Femur (tissue), 1 donor: ENCODE data around the gene GPA33.
A peak's percentile ranks its signal among the peaks of the same experiment; 100 is the strongest.

Experiments
- DNase-seq: peaks from one replicate; pipeline ENCODE4 v3.0.0-alpha.2; 2017

The GPA33 gene

DNA sequence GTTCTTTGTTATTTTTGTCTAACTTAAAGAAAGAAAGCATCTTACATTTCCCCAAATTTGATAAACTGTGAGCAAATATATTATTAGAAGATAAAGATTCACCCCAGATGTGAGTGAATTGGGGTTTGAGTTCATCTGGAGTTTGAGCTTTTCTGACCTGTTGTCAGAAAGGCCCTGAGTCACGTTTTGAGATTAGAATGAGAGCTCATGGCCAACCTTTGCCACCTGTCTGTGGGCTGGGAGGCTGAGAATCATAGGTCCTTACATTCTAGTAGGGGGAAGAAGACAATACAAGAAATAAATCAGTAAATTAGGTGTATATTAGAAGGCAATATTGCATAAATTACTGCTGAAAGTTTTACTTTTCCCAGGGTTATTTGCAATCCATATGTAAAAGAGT lies 26.0 kb upstream of the GPA33 start:
- no peak for DNase-seq

DNA sequence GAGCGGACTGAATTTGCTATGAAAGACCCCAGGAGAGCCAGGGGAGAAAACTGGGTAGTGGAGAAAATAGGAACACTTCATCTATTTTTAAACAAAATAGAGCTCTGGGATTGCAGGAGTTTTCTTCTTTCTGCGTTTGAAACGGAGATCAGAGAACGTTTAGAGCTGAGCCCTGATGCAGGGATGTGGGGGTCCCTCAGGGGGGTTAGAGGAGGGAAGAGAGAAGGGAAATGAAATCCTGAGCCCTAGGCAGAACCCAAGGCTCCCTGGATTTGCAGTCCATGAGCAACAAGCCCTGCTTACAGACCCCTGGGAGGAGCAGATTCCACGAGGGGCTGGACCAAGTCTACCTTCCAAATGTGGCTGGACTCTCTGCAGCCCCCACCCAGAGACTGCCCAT lies 25.5 kb upstream of the GPA33 start:
- DNase-seq, result no peak

DNA sequence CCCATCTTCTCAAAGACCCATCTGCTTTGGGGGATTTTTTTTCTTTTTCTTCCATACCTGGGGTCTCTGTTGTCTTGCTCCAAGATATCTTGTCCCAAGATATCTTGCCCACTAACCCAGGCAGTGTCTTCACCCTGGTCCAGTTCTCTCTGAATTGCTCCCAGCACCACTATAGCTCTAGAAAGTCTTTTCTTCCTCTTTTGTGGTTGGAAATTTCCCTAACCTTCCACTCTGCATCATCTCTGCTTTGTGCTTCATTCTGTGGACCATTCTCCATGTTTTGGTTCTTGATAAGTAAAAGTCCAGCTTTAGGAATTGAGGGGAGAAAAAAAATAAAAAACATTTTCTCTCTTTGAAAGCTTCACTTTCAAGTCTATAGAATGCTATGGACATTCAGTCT lies 24.5 kb upstream of the GPA33 start:
- DNase-seq, result no peak

DNA sequence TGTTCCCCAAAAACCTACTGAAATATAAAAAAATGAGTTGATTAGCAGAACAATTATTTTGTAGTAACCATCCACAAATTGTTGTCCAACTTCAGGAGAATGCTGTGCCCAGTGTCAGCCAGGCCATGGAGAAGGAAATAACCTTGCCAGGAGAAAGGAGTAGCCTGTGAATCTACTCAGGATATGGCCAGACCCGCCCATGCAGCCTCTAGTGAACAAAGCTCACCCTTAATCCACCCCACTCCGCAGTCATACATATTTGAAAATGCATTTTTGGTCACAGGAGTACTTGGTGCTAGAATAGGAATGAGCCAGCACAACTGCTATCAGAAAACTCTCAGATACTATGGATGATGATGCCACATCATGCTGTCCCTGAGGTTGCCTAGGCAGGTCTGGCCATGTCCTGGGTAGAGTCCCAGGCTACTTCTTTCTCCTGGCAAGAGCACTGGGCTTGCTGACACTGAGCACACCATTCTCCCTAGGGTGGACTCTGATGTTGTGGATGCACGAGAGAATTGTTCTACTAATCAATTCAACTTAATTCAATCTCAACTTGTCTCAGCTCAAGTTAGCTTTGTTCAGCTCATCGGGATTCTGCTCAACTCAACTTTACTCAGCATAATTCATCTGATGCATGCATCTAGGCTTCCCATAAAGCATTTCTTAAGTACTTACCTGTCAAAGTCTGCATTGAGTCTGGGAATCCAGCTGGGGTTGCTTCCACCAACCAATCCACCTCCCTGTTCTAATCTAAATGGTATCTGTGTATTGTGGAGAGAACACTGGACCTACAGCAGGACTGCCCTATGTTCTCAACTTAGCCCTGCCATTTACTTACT lies 21.9 kb upstream of the GPA33 start:
- DNase-seq, result no peak

DNA sequence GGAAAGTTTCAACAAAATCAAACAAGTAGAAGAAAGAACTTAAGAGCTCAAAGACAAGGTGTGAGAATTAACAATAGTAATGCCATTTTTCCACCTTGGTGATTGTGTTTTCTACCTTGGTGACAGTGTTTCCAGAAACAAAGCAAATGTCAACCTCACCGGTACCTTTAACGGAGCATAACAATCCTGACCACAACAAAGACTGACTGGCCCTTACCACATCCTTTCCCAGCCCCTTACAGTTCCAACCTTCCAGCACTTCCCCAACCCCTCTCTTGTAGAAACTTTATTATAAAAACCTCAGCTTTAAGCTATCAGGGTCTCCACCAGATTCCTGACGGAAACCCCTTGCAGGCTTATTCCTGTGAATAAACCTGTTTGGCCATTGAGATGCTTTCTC lies 20.4 kb upstream of the GPA33 start:
- no peak for DNase-seq

DNA sequence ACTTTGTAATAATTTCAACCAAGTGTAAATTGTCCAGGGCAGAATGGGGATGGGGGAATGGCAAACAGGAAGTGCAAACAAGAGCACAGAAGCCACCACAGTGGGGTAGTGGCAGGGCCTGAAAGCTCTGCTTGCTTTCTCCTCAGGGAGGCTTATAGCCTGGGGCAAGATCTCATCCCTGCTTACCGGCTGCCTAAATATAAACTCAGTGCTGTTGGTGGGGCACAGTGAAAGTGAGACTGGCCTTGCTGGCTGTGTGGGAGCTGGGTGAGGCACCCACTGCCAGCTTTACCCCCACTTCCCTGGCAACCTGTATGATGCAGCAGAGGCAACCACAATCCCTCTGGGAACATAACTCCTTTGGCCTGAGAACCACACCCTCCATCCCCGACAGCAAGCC lies 18.9 kb upstream of the GPA33 start:
- no peak for DNase-seq

DNA sequence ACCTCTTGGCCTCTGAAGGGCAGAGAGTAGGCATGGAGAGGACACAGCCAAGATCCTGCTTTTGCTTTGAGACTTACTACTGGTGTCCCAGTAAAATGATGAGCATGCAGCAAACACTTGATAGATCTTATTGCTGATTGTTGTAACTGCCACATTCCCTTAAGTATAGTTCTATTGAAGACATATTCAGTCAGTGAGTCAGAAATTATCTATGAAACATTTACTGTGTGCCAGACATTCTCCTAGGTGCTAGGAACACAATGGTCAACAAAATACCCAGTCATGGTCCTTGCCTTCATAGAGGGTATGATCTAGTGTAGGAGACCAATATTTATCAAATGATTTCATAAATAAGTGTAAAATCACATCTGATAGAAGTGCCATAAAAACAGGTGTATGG lies 17.3 kb upstream of the GPA33 start:
- DNase-seq, result no peak

DNA sequence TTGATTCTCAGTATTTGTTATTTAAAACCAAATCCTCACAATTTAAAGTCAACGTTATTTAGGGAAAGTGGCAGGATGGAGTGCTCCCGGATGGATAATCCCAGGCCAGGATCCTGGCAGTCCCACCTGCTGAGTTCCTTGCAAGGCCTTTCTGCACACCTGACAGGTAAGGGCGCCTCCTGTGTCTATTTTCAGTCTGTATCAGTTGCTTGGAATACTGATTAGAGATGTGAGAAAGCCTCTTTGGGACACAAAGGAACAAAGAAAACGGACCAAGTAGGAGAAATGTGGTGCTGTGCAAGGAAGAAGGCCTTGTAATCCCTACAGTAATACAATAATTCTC lies 15.9 kb upstream of the GPA33 start:
- DNase-seq, result no peak

DNA sequence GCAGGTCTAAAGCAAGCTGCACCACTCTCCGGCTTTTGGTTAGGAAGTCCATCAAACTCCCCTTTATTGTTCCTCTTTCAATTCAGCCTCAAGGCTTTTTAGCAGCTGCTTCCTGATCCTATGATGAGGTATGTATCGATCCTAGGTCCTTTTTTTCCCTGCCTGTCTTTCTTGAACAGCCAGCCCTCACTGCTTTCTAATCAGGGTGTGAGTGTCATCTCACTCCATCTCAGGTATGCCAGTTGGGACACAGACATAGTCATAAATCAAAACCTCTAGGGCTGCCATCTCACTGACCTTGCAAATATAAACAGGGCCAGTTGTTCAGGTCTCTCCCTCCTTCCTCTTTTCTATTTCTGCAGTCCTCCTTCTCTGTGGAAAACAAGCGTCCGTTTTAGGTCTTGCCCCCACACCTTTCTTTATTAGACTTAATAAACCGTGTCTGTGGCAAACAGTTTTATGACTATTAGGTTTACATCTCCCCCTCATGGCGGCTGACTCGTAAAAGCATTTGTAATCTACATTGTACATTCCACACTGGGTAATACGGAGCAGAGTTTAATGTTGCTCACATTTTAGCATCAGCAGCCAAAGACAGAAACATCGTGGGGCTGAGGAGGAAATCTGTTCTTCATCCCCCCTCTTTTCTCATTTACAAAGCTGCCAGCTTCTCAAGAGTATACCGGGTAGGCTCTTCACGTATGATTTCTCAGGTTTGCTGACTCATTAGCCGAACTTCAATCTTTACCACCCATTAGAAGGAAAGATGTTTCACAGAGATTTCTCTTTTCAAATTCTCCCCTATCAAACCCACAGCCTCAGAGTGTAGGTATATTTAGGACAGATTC lies 15.3 kb upstream of the GPA33 start:
- no peak for DNase-seq

DNA sequence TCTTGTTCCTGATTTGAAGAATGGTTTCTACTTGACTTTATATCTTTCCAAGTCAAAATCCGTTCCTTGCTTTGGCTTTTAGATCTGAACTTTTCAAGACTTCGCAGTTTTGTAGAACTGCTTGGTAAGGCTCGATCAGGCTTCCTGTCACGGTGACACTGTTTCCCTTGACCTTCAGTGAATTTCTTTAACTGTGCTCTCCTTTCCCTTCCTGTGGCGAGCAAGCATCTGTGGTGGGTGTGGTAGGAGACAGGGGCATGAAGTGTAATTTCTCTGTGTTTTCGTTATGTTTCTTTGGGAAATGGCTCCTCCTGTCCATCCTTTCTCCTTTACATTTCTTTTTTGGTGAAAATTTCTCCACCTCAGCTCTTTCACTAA lies 14.1 kb upstream of the GPA33 start:
- DNase-seq, result no peak

DNA sequence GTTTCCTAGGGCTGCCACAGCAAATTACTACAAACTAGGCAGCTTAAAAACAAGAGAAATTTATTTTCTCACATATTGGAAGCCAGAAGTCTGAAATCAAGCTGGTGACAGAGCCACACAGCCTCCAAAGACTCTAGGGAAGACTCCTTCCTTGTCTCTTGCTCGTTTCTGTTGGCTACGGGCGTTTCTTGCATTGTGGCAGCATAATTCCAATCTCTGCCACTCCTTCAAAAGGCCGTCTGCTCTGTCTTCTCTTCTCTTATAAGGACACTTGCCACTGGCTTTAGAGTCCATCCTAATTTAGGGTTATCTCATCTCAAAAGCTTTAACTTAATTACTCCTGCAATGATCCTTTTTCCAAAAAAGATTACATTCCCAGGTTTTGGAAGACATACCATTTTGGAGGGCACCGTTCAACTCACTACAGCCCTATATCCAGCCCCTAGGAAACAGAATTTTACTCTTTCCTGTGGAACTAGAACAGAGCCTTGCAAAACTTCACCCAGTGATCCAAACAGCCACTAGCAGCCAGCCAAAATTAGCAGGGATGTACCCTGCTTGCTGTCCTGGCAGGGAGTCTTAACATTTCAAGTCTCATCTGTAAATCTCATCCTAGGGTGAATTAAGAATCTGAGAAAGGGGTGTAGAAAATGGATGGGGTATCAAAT lies 12.9 kb upstream of the GPA33 start:
- no peak for DNase-seq

DNA sequence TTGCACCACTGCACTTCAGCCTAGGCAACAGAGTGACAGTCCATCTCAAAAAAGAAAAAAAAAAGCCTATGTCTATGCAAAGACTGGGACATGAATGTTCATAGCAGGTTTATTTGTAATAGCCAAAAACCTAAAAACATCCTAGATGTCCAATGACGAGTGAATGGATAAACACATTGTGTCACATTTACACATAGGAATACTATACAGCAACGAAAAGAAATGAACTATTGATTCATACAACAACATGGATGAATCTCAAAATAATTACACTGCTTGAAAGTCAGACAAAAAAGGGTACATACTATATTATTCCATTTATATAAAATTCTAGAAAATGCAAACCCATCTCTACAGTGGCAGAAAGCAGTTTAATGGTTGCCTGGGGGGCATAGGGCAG lies 11.6 kb upstream of the GPA33 start:
- no peak for DNase-seq

DNA sequence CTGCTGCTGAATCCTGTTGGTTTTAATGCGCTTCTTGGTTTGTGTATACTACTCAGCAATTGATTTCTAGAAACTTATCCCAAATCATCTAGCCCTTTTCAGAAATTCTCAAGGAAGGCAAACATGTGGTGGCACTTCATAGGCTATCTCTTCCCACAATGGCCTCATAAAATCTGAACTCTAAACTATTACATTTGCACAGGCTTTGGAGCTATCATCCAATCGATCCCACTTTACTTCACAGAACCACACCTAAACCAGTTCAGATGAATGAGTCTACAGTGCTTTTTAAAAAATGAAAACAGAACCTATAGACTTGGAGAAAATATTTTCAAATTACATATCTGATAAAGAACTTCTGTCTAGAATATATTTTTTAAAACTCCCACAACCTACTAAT lies 10.6 kb upstream of the GPA33 start:
- no peak for DNase-seq

DNA sequence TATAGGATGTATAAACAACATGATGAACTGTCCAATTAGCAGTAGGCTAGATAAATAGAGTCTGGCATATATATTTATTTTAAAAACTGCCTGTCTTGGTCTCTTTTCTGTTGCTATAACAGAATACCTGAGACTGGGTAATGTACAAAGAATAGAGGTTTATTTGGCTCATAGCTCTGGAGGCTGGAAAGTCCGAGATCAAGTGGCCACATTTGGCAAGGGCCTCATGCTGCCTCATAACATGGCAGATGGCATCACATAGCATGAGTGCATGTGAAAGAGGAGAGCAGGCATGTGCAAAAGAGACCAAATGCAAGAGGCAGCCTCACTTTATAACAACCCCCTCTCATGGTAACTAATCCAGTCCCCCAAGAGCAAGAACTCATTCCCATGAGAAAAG lies 9.7 kb upstream of the GPA33 start:
- no peak for DNase-seq

DNA sequence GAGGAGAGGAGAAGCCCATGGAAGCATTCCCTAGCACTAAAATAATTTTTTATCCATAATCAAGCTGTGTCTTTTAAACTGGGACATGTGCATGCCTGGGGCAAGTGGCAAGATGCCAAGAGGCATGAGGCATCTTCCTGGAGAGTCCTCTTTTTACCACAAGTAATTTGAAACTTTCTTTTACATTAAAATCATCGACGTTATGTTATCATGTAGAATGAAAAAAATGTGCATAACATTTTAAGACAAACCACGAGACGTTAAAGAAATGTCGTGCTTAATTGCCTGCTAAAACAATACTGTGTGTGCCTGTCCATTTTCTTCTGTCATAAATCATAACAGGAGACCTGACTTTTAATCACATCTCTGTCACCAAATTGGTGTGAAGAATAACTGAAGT lies 5.2 kb upstream of the GPA33 start:
- DNase-seq, result no peak

DNA sequence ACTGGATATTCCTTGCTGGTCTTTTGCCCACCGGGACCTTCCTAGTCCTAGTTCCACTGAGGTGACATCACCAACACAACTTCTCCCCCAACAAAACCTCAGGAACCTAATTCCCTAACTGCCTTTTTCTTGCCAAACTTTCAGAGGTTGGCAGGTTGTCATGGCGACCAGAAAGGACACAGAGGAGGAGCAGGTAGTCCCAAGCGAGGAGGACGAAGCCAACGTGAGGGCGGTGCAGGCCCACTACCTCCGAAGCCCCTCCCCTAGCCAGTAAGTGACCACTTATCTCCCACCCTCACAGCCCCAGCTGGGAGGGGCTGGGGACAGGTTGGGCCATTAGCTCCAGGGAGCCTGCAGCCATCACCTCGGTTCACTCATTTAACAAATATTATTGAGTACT lies 4.5 kb upstream of the GPA33 start:
- no peak for DNase-seq

DNA sequence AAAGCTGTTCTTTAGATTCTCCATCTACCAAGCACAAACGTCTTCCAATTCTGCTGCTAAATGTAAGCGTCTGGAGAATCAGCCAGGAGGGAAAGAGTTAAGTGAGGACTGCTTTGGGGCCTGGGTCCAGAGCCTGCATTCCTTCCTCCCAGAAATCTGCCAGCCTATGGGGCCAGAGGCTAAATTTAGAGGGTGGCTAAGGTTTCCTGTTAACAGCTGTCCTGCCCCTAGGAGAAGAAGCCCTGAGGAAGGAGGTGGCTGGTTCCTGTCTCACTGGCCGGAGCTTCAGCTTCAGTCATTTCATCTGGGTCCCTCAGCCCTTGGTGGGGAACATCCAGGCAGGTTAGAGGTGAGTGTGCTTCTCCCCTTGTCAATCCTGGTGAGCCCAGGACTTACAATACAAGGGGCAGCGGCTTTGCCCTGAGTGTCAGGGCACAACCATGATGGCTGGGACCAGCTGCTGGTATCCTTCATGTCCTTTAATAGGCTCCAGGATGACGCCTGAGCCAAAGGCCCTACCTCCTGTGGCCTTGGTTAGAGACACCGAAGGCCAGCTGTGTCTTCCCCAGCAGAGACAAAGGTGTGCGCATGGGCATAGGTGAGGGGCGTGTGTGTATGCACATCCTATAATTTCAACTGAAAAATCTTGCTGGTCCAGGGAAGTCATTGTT lies 3.8 kb upstream of the GPA33 start, which contains the start of gene STYXL2:
STYXL2 (plus strand) TSS at position 230 of the 671 bp plus-strand sequence. CDS start 775 bp downstream, outside the sequence.
- DNase-seq, result peak; percentile 74

DNA sequence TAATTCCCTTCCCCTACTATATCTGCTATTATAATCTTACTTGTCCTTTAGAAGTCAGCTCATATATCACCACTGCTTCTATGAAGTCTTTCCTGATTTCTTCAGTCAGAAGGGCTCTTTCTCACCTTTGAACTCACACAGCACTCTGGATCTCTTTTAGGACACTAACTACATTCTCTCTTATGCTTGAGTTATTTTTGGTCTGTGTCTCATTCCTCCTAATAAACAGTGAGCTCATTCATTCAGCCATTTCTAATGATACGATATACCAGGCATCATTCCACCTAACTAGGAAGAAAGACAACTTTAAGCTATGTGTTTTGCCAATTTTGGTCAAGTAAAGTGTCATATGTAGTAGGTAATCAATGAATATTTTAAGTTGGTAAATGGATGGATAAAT lies 2.5 kb upstream of the GPA33 start:
- no peak for DNase-seq

DNA sequence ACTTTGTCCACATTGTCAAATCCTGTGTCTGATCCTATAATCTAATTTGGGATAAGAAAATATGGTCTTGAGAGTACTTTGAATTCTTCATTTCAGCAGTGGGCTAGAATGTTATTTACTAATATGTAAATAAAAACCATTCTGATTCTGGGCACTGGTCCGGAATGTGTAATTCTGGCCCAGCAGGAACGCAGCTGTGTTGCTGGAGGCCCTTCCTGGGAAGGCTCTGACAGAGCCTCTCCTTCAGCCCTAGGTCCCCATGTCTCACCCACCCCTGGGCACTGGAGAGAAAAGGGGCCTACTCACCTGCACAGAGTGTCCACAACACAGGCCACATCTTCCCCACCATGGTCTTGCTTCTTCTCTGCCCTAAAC lies 251 bp downstream of the GPA33 start:
- DNase-seq, result no peak

DNA sequence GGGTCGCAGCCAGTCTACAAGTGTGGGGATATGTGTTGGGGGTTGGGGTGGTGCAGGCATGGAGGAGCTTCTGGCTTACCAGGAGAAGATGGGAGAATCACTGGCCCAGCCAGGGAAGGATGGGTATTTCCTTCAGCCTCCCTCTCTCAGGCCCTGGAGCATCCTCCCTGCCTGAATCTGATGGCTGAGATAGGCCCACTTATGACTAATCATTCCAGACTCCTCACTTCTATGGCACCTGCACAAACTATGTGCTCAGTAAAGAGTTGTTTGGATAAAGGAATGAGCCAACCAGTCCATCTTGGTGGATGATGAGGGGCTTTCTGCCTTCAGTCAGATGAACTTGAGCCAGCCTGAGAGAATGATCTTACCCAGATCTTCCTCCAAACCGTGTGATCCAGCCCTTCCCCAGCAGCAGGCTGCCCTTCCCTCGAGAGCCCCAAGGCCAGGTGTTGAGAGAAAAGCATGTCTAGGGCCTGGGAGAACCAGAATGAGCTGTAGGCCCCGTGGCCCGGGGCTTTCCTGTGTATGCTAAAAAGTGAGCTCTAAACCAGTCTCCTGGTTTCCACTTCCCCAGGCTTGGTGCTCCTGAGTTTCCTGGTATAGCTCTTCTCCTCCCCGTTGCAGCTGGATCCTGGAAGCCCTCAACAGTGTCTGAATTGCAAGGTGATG lies 1.3 kb downstream of the GPA33 start:
- no peak for DNase-seq

DNA sequence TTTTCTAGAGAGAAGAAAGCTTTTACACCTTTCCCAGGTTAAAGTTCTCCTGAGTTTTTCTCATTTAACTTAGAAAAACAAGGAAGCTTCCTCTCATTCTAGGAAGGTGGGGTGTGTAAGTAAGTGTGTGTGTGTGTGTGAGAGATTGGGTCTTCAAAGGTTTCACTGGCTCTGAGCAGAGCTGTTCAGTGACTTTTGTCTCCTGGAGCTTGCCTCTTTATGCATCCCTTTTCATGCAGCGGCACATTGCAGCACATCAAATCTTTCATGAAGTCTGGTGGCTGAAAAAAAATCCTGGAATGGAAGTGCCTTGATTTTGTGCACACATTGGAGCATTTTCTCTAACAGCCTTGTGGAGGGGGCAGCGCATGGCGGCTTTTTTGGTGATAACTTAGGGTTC lies 3.4 kb downstream of the GPA33 start:
- DNase-seq, result no peak

DNA sequence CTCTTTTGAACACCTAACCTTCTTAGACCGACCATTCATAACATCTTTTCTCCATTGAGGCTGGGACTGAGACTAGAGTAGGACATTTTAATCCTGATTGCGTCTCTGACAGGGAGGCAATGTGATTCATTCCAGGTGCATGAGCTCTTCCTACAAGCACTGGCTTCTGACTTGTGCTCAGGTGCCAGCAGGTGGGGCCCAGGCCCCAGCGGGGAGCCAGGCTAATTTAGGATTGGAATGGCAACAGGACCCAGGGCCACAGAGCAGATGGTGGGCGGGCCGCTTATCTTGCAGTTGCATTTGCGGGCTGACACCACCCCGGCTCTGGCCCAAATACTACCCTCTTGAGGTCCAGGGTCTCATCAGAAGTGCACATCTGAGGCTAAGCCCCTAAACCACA lies 4.1 kb downstream of the GPA33 start:
- DNase-seq, result no peak

DNA sequence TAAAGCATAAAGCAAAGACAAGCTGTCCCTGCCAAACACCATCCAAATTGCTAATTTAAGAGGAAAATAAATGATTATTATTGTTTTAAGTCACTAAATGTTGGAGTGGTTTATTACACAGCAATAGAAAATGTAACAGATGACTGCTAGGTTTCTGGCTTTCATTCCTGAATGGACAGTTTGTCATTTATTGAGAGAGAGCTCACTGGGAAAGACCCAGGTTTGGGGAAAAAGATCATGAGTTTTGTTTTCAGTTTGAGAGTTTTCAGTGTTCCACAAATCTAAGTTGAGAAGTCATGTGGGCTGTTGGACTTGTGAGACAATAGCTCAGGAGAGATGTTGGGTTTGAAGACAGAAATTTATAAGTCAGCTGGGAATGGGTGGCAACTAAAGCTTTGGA lies 5.4 kb downstream of the GPA33 start:
- DNase-seq, result no peak
